Measurements from ENCODE around the gene PSMC3. TPM values are rescaled to one million over a fixed set of nuclear protein-coding genes. Genes with fewer than 3 reads are reported as not detected.

The PSMC3 gene
- total and polyA plus RNA-seq, 9 of the 15 experiments (the other 6 are each of a cell fraction or from before 2014, with no cell fraction given): 44.3 to 324 (median 240) TPM

DNA sequence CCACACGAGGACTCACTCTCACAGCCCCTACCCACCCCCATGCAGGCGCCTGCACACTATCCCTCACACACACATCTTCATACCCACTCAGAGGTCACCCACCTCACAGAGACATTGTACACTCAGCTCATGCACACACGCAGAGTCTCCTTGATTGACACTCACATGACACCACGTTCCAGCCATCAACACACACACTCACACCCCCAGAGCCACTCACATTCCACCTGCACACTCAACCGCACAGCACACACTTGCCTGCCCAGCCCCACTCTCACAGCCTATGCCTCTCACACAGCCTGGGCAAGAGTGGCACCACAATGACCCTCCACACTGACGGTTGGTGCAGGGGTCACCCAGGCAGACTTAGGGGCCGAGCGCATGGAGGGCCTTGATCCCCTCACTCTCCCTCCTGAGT is 50.1 kb downstream of the PSMC3 start:
- Histone ChIP-seq H2AFZ (ENCODE audit: low read depth, low read length) (no peak overlapping the region), H3K9ac (ENCODE audit: insufficient read depth in 1 of 2, low read depth in 2 of 2, low read length in 2 of 2) (peak overlapping the region in 1 of 2 experiments; percentile 93; a peak in 2 of 4 replicates), H3K79me2 (ENCODE audit: control insufficient read depth, insufficient read depth, low read length) (peaks cover 26% of the 10 kb centered on the region), H3K27me3 (ENCODE audit: control insufficient read depth in 2 of 2, insufficient read depth in 2 of 2, low read length in 2 of 2) (no peaks in the 10 kb centered on the region), H3K27ac (ENCODE audit: extremely low read depth, low read depth, low read length) (peak overlapping the region; percentile 86), H3K4me2 (ENCODE audit: insufficient read depth, low read length) (peak overlapping the region; percentile 76), H3K4me3 (peak overlapping the region; percentile 47; the same call in 1 of the 2 replicates), H3K4me1 (replicated peaks in 1 of 2; ENCODE audit: control insufficient read depth in 2 of 2, insufficient read depth in 2 of 2, low read length in 2 of 2) (peaks cover 37 to 51% of the 10 kb centered on the region in 2 experiments), H3K36me3 (ENCODE audit: control insufficient read depth, insufficient read depth, low read length) (peaks cover 15% of the 10 kb centered on the region; the same call in 1 of the 3 replicates), H4K20me1 (replicated peaks; ENCODE audit: control insufficient read depth, insufficient read depth, low read length) (no peaks in the 10 kb centered on the region), H3K9me3 (replicated peaks; ENCODE audit: control insufficient read depth, insufficient read depth, low read depth, low read length) (no peaks in the 10 kb centered on the region), H3K9me1 (ENCODE audit: control insufficient read depth, insufficient read depth, low read length) (no peaks in the 10 kb centered on the region)
- FAIRE-seq (no peak), DNase-seq (ENCODE audit: extremely low read depth in 1 of 4, low spot score in 3 of 4) (no peak), ATAC-seq (no peak)
- 59% methylated on average over 8 of the region's 8 CpGs for WGBS (ENCODE audit: insufficient coverage, low coverage, missing lambda C conversion rate)
- in situ Hi-C loops (cut with MboI): no loop called here
- CTCF ChIA-PET (ENCODE audit: low intra/inter-chr PET ratio): interaction anchor here (0.7 kb wide), 1 partner anchor 78 kb away, joined by 3 read pairs; no protein-coding TSS in a partner anchor
- POLR2A ChIA-PET: interaction anchor here (1.3 kb wide), 1 partner anchor 24 kb away, joined by 3 read pairs; no protein-coding TSS in a partner anchor
- no TSS peak for BruUV-seq (replicated peaks)
- intact Hi-C loops (cut with micrococcal nuclease): loop anchor here (10.0 kb wide), 1 partner anchor 239 kb away; no protein-coding TSS in a partner anchor
- TF ChIP-seq ZNF143 (CRISPR knock-in tag; IDR thresholded peaks at IDR 0.05) (no peak; the same call in 1 of the 2 replicates), TOE1 (IDR thresholded peaks at IDR 0.05; ENCODE audit: borderline replicate concordance) (0 out of 2 replicates have a peak, but pooled peaks have one; percentile 34), TOE1 (CRISPR knock-in tag; IDR thresholded peaks at IDR 0.05; ENCODE audit: borderline replicate concordance, low read depth) (no peak), CC2D1A (IDR thresholded peaks at IDR 0.05) (no peak), ASH1L (IDR thresholded peaks at IDR 0.05; ENCODE audit: borderline replicate concordance, low read depth, partially characterized antibody) (no peak), DIDO1 (tag; IDR thresholded peaks at IDR 0.05; ENCODE audit: low read depth) (no peak), FOXM1 (IDR thresholded peaks at IDR 0.05; ENCODE audit: low read depth) (no peak), FOXM1 (CRISPR knock-in tag; IDR thresholded peaks at IDR 0.05; ENCODE audit: low read depth) (0 out of 2 replicates have a peak, but pooled peaks have one; percentile 27), ZNF551 (CRISPR knock-in tag; IDR thresholded peaks at IDR 0.05) (no peak)
- TF ChIP-seq, protein P1, sequence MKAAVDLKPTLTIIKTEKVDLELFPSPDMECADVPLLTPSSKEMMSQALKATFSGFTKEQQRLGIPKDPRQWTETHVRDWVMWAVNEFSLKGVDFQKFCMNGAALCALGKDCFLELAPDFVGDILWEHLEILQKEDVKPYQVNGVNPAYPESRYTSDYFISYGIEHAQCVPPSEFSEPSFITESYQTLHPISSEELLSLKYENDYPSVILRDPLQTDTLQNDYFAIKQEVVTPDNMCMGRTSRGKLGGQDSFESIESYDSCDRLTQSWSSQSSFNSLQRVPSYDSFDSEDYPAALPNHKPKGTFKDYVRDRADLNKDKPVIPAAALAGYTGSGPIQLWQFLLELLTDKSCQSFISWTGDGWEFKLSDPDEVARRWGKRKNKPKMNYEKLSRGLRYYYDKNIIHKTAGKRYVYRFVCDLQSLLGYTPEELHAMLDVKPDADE (conservative IDR thresholded peaks at IDR 0.05; ENCODE audit: control insufficient read depth, low read depth, low read length): no peak
- TF ChIP-seq, protein P2, sequence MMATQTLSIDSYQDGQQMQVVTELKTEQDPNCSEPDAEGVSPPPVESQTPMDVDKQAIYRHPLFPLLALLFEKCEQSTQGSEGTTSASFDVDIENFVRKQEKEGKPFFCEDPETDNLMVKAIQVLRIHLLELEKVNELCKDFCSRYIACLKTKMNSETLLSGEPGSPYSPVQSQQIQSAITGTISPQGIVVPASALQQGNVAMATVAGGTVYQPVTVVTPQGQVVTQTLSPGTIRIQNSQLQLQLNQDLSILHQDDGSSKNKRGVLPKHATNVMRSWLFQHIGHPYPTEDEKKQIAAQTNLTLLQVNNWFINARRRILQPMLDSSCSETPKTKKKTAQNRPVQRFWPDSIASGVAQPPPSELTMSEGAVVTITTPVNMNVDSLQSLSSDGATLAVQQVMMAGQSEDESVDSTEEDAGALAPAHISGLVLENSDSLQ (IDR thresholded peaks at IDR 0.05): peak; percentile 73
- TF ChIP-seq, protein P3, sequence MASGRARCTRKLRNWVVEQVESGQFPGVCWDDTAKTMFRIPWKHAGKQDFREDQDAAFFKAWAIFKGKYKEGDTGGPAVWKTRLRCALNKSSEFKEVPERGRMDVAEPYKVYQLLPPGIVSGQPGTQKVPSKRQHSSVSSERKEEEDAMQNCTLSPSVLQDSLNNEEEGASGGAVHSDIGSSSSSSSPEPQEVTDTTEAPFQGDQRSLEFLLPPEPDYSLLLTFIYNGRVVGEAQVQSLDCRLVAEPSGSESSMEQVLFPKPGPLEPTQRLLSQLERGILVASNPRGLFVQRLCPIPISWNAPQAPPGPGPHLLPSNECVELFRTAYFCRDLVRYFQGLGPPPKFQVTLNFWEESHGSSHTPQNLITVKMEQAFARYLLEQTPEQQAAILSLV (tag; IDR thresholded peaks at IDR 0.05): no peak
- TF ChIP-seq, protein P4, sequence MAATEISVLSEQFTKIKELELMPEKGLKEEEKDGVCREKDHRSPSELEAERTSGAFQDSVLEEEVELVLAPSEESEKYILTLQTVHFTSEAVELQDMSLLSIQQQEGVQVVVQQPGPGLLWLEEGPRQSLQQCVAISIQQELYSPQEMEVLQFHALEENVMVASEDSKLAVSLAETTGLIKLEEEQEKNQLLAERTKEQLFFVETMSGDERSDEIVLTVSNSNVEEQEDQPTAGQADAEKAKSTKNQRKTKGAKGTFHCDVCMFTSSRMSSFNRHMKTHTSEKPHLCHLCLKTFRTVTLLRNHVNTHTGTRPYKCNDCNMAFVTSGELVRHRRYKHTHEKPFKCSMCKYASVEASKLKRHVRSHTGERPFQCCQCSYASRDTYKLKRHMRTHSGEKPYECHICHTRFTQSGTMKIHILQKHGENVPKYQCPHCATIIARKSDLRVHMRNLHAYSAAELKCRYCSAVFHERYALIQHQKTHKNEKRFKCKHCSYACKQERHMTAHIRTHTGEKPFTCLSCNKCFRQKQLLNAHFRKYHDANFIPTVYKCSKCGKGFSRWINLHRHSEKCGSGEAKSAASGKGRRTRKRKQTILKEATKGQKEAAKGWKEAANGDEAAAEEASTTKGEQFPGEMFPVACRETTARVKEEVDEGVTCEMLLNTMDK (IDR thresholded peaks at IDR 0.05; ENCODE audit: borderline replicate concordance, insufficient read depth, low read depth, low read length, poor library complexity, severe bottlenecking): no peak
- TF ChIP-seq, protein P5, sequence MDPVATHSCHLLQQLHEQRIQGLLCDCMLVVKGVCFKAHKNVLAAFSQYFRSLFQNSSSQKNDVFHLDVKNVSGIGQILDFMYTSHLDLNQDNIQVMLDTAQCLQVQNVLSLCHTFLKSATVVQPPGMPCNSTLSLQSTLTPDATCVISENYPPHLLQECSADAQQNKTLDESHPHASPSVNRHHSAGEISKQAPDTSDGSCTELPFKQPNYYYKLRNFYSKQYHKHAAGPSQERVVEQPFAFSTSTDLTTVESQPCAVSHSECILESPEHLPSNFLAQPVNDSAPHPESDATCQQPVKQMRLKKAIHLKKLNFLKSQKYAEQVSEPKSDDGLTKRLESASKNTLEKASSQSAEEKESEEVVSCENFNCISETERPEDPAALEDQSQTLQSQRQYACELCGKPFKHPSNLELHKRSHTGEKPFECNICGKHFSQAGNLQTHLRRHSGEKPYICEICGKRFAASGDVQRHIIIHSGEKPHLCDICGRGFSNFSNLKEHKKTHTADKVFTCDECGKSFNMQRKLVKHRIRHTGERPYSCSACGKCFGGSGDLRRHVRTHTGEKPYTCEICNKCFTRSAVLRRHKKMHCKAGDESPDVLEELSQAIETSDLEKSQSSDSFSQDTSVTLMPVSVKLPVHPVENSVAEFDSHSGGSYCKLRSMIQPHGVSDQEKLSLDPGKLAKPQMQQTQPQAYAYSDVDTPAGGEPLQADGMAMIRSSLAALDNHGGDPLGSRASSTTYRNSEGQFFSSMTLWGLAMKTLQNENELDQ (CRISPR knock-in tag; IDR thresholded peaks at IDR 0.05; ENCODE audit: borderline replicate concordance): no peak
